A549 (cell line): ENCODE results near the gene AP3D1.

Experiments used
- BHLHE40 ChIP-seq: IDR thresholded peaks from 2 replicates; pipeline ENCODE4 v1.6.1; 2012; ENCODE audit warnings: low read depth, low read length, inconsistent platforms
- CBX8 ChIP-seq: fragments of 200-600 bp; sonication (generic); IDR thresholded peaks from 2 replicates; pipeline ENCODE4 v1.6.1; 2016
- CHD2 ChIP-seq: fragments of 150-350 bp; IDR thresholded peaks from 2 replicates; pipeline ENCODE4 v1.6.1; 2014; ENCODE audit warnings: low read length; ENCODE audit not compliant: partially characterized antibody
- EHMT2 ChIP-seq: fragments of 200-600 bp; sonication (generic); IDR thresholded peaks from 2 replicates; pipeline ENCODE4 v1.6.1; 2016; ENCODE audit warnings: antibody characterized with exemption, low read depth, mild to moderate bottlenecking, moderate library complexity
- JUNB ChIP-seq: fragments of >200 bp; sonication (Bioruptor Twin); formaldehyde crosslinking; IDR thresholded peaks from 2 replicates; pipeline ENCODE4 v1.6.1; 2016
- RARB ChIP-seq: fragments of 250-450 bp; sonication (Bioruptor Pico); IDR thresholded peaks from 2 replicates; pipeline ENCODE4 v1.8.0; 2021; ENCODE audit warnings: mild to moderate bottlenecking, moderate library complexity
- RFX5 ChIP-seq: fragments of 450-650 bp; IDR thresholded peaks from 2 replicates; pipeline ENCODE4 v1.7.1; 2014; ENCODE audit warnings: antibody characterized with exemption, mild to moderate bottlenecking, moderate library complexity
- ZSCAN20 ChIP-seq: fragments of 250-450 bp; sonication (Bioruptor Pico); IDR thresholded peaks from 2 replicates; pipeline ENCODE4 v1.8.0; 2022; ENCODE audit warnings: mild to moderate bottlenecking, moderate library complexity
- TF ChIP-seq, protein P1 (sequence below): fragments of >200 bp; sonication (Bioruptor Twin); formaldehyde crosslinking; IDR thresholded peaks from 3 replicates; pipeline ENCODE4 v1.5.1; 2016

DNA sequence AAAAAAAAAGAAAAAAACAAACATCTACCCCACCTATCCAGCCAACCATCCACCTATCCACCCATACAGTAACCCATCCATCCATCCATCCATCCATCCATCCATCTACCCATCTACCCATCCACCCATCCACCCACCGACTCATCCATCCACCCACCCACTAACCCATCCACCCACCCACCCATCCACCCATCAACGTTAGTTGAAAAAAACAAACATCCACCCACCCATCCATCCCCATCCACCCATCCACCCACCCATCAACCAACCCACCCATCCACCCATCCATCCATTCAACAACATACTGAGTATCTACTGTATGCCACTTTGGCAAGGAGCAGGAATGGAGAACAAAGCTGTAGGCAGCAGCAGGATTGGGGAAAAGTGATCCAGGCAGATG lies 6.1 kb upstream of the AP3D1 start:
- TF ChIP-seq RARB (CRISPR knock-in tag) (no peak), BHLHE40 (no peak), JUNB (no peak), RFX5 (no peak), CBX8 (no peak), CHD2 (no peak), EHMT2 (no peak), ZSCAN20 (CRISPR knock-in tag) (no peak)
- TF ChIP-seq, protein P1, sequence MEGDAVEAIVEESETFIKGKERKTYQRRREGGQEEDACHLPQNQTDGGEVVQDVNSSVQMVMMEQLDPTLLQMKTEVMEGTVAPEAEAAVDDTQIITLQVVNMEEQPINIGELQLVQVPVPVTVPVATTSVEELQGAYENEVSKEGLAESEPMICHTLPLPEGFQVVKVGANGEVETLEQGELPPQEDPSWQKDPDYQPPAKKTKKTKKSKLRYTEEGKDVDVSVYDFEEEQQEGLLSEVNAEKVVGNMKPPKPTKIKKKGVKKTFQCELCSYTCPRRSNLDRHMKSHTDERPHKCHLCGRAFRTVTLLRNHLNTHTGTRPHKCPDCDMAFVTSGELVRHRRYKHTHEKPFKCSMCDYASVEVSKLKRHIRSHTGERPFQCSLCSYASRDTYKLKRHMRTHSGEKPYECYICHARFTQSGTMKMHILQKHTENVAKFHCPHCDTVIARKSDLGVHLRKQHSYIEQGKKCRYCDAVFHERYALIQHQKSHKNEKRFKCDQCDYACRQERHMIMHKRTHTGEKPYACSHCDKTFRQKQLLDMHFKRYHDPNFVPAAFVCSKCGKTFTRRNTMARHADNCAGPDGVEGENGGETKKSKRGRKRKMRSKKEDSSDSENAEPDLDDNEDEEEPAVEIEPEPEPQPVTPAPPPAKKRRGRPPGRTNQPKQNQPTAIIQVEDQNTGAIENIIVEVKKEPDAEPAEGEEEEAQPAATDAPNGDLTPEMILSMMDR = no peak
